T-helper 1 cell treated with Interleukin-12 subunit alpha and Interleukin-12 subunit beta and Interleukin-4 antibody, amounts not matched to agents 30 μg/mL and 1 μg/mL, for 36 hours (primary cell): ENCODE measurements around the gene CACNA1C.

Experiments
- H3K27ac Mint-ChIP-seq: one replicate; pipeline ENCODE4 v1.8.0; 2021; ENCODE audit warnings: mild to moderate bottlenecking, mixed read lengths
- H3K27me3 Mint-ChIP-seq: one replicate; pipeline ENCODE4 v1.8.0; 2021; ENCODE audit warnings: low read depth, mixed read lengths
- H3K36me3 Mint-ChIP-seq: one replicate; pipeline ENCODE4 v1.8.0; 2021; ENCODE audit warnings: low read depth, mixed read lengths
- H3K4me1 Mint-ChIP-seq: one replicate; pipeline ENCODE4 v1.8.0; 2021; ENCODE audit warnings: low read depth, mixed read lengths
- H3K4me3 Mint-ChIP-seq: one replicate; pipeline ENCODE4 v1.8.0; 2021; ENCODE audit warnings: mild to moderate bottlenecking, moderate library complexity, mixed read lengths
- H3K9me3 Mint-ChIP-seq: one replicate; pipeline ENCODE4 v1.8.0; 2021; ENCODE audit warnings: mixed read lengths

CACNA1C gene

GRCh38 chr12:2274733-2275132 is 221.9 kb downstream of the CACNA1C start:
- no peaks in the 10 kb centered on the region for H3K27me3 Mint-ChIP-seq
- H3K36me3 Mint-ChIP-seq: no peaks in the 10 kb centered on the region
- no peak overlapping the region for H3K4me3 Mint-ChIP-seq
- no peak overlapping the region for H3K27ac Mint-ChIP-seq
- H3K4me1 Mint-ChIP-seq: no peaks in the 10 kb centered on the region
- H3K9me3 Mint-ChIP-seq: no peaks in the 10 kb centered on the region

DNA sequence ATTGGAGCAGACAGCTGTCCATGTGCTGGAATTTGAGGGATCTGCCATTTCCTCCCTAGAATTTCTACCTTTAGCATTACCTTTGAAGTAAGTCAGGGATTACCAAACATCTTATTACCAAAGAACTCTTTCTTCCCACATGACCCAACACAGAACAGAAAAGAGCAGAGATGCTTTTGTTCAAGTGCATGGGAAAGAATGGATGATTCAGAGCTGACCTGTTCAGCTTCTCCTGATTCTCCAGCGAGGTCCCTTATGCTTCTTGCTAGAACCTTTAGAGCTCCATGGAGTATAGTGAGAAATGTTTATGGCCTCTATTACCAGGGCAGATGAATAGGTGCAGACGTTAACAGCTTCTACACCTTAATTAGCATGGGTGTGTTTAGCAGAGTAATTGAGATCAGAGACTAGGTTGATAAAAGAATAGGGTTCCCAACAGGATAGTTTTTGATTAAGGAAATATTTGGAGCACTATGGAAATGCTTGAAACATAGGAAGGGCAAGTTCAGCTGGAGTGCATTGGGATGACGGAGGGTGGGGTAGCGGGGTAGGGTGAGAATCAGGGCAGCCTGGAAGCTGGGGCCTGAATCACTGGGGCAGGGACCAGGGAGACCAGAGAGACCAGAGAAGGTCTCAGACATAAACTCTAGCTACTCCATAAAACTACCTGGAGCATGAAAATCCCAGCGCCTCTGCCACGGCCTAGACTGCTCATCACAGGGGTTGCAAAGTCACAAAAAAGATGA is 223.7 kb downstream of the CACNA1C start:
- Mint-ChIP-seq H3K27ac (no peak overlapping the region), H3K4me3 (no peak overlapping the region), H3K9me3 (no peaks in the 10 kb centered on the region), H3K27me3 (no peaks in the 10 kb centered on the region), H3K36me3 (no peaks in the 10 kb centered on the region), H3K4me1 (no peaks in the 10 kb centered on the region)

DNA sequence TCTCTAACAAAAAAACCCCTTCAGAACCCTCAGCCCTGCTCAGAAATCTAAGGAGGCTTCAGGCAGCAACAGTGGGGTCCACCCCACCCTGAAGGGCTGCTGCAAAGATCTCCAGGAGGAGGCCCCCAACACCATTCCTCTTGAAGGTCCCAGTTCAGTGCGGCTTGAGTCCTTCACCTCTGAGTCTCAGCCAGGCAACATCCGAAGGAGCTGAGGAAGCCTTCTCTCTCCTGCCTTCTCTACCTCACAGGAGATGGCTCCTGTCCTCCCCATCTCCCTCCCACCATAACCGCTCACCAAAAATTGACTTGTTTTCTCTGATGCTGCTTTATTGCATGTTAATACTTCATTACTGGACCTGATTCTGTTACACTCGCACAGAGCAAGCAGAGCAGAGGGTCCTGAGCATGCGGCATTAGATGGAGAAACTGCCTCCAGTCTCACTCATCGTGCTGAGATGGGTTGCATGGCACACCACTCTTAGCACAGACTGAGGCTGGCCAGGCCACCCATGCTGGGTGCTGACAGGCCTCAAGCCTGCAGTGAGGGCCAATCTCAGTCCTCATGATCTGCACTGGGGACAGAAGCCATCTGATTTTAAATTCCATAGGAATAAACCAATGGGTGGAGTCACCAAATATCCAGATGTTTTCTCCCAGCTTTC is 224.8 kb downstream of the CACNA1C start:
- peaks cover under 1% of the 10 kb centered on the region for H3K27me3 Mint-ChIP-seq

GRCh38 chr12:2281446-2281845 is 228.7 kb downstream of the CACNA1C start:
- Mint-ChIP-seq H3K9me3 (no peaks in the 10 kb centered on the region), H3K4me1 (no peaks in the 10 kb centered on the region), H3K27me3 (peaks cover 10% of the 10 kb centered on the region), H3K36me3 (peaks cover 2% of the 10 kb centered on the region), H3K27ac (no peak overlapping the region), H3K4me3 (no peak overlapping the region)

More for the DNA sequence above, 224.8 kb downstream of the CACNA1C start:
- no peaks in the 10 kb centered on the region for H3K9me3 Mint-ChIP-seq
- no peak overlapping the region for H3K4me3 Mint-ChIP-seq
- no peak overlapping the region for H3K27ac Mint-ChIP-seq
- H3K36me3 Mint-ChIP-seq: no peaks in the 10 kb centered on the region
- no peaks in the 10 kb centered on the region for H3K4me1 Mint-ChIP-seq

DNA sequence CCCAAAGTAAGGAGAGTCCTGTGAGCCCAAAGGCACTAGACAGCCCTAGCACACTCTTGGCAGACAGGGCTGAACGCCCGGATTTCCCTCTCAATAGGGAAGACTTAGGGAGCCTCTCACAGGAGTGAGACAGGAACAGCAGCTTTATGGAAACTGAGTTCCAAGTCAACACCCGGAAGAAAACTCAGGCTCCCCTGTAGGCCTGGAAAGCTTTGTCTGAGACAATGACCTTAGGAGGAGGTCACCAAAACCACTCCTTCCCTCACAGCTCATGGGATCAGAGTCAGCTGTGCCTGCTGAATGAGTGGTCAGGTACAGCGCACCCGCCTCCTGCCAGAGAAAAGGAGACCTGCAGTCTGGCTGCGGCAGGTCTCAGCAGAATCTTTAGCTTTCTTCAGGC is 229.5 kb downstream of the CACNA1C start:
- Mint-ChIP-seq H3K27me3 (peaks cover 10% of the 10 kb centered on the region), H3K4me1 (no peaks in the 10 kb centered on the region), H3K9me3 (no peaks in the 10 kb centered on the region), H3K4me3 (no peak overlapping the region), H3K27ac (no peak overlapping the region), H3K36me3 (peaks cover 2% of the 10 kb centered on the region)

DNA sequence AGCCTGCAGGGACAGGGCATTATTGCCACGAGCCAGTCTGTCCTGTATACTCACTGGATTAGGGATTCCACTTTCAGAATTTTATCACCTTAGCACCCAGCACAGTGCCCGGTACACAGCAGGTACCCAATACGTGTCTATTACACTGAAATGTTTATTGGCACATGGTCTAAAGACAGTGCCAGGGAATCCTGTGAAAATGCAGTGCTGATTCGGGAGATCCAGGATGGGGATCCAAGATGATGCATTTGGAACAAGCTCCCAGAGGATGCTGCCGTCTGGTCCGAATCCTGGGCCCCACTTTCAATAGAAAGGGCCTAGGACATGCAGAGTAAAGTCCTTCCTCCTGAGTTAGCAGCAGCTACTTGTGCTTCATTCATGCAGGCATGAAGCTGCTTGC is 230.7 kb downstream of the CACNA1C start:
- H3K4me1 Mint-ChIP-seq: no peaks in the 10 kb centered on the region

GRCh38 chr12:2283916-2284315 is 231.1 kb downstream of the CACNA1C start:
- Mint-ChIP-seq H3K4me1 (no peaks in the 10 kb centered on the region), H3K27ac (no peak overlapping the region), H3K27me3 (peaks cover 10% of the 10 kb centered on the region), H3K4me3 (no peak overlapping the region), H3K36me3 (peaks cover 2% of the 10 kb centered on the region), H3K9me3 (no peaks in the 10 kb centered on the region)

More for the DNA sequence above, 230.7 kb downstream of the CACNA1C start:
- H3K27me3 Mint-ChIP-seq: peaks cover 10% of the 10 kb centered on the region
- H3K27ac Mint-ChIP-seq: no peak overlapping the region
- peaks cover 2% of the 10 kb centered on the region for H3K36me3 Mint-ChIP-seq
- no peaks in the 10 kb centered on the region for H3K9me3 Mint-ChIP-seq
- no peak overlapping the region for H3K4me3 Mint-ChIP-seq

DNA sequence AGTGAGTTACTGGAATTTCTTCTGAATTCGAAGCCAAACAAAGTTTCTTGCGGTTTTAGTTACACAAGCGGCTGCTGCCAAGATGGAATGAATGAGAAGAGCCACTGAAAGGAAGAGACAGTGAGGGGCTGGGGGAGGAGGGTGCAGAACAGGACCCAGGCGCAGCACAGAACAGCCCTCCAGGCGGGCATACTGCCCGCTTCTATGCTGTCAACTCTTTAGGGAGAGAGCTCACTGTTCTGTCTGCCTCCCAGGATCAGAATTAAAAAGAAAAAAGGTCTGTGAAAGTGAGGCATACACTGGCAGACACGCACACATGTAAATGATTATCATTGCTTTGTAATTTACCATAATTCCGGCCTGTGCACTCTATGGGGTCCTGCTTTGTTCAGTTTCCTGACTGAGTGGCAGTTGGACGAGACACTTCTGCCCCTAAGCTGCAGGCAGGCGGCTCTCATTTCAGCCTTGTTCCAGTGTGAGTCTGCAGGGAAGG is 231.6 kb downstream of the CACNA1C start:
- no peak overlapping the region for H3K4me3 Mint-ChIP-seq
- peaks cover 15% of the 10 kb centered on the region for H3K27me3 Mint-ChIP-seq
- no peaks in the 10 kb centered on the region for H3K4me1 Mint-ChIP-seq
- no peaks in the 10 kb centered on the region for H3K9me3 Mint-ChIP-seq
- H3K27ac Mint-ChIP-seq: no peak overlapping the region
- H3K36me3 Mint-ChIP-seq: peaks cover 2% of the 10 kb centered on the region

GRCh38 chr12:2284857-2285256 is 232.1 kb downstream of the CACNA1C start:
- no peaks in the 10 kb centered on the region for H3K4me1 Mint-ChIP-seq
- H3K9me3 Mint-ChIP-seq: no peaks in the 10 kb centered on the region
- H3K36me3 Mint-ChIP-seq: peaks cover 2% of the 10 kb centered on the region
- H3K27ac Mint-ChIP-seq: no peak overlapping the region
- H3K27me3 Mint-ChIP-seq: peaks cover 19% of the 10 kb centered on the region
- no peak overlapping the region for H3K4me3 Mint-ChIP-seq

GRCh38 chr12:2285462-2285861 is 232.7 kb downstream of the CACNA1C start:
- Mint-ChIP-seq H3K36me3 (peaks cover 2% of the 10 kb centered on the region), H3K4me3 (no peak overlapping the region), H3K27me3 (peaks cover 19% of the 10 kb centered on the region), H3K4me1 (no peaks in the 10 kb centered on the region), H3K9me3 (no peaks in the 10 kb centered on the region), H3K27ac (no peak overlapping the region)

- Mint-ChIP-seq H3K4me1 (no peaks in the 10 kb centered on the region), H3K36me3 (peaks cover 2% of the 10 kb centered on the region), H3K27me3 (peaks cover 19% of the 10 kb centered on the region), H3K9me3 (no peaks in the 10 kb centered on the region), H3K27ac (no peak overlapping the region), H3K4me3 (no peak overlapping the region)
Observed at GRCh38 chr12:2286047-2286446, 233.3 kb downstream of the CACNA1C start.

- Mint-ChIP-seq H3K27ac (no peak overlapping the region), H3K4me1 (no peaks in the 10 kb centered on the region), H3K27me3 (peaks cover 19% of the 10 kb centered on the region), H3K9me3 (no peaks in the 10 kb centered on the region), H3K4me3 (no peak overlapping the region), H3K36me3 (peaks cover 2% of the 10 kb centered on the region)
Observed at GRCh38 chr12:2286461-2287131, 233.8 kb downstream of the CACNA1C start.

DNA sequence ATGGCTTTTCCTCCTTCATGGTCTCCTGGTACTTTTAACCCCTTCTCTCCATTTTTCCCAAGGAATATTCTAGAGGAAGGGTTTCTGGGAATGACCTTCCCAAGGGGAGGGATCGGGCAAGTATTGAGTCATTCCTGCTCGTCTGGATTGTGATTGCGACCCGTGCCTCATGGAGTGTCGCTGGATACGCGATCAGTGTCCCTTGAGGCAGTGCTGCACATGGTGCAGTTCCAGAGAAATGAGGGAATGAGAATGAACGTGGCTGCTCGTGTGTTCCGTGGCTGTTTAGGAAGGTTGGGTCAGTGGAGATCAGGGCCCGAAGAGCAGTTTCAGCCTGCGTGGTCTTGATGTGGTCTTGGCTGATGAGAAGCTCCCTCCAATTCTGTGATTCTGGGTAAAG is 234.4 kb downstream of the CACNA1C start:
- H3K27ac Mint-ChIP-seq: no peak overlapping the region
- H3K27me3 Mint-ChIP-seq: peaks cover 19% of the 10 kb centered on the region
- H3K9me3 Mint-ChIP-seq: no peaks in the 10 kb centered on the region
- no peak overlapping the region for H3K4me3 Mint-ChIP-seq
- no peaks in the 10 kb centered on the region for H3K4me1 Mint-ChIP-seq
- peaks cover 2% of the 10 kb centered on the region for H3K36me3 Mint-ChIP-seq

- peaks cover 18% of the 10 kb centered on the region for H3K27me3 Mint-ChIP-seq
- H3K9me3 Mint-ChIP-seq: no peaks in the 10 kb centered on the region
- no peak overlapping the region for H3K27ac Mint-ChIP-seq
- peaks cover 2% of the 10 kb centered on the region for H3K36me3 Mint-ChIP-seq
- no peaks in the 10 kb centered on the region for H3K4me1 Mint-ChIP-seq
- no peak overlapping the region for H3K4me3 Mint-ChIP-seq
Observed at GRCh38 chr12:2287589-2287988, 234.8 kb downstream of the CACNA1C start.

DNA sequence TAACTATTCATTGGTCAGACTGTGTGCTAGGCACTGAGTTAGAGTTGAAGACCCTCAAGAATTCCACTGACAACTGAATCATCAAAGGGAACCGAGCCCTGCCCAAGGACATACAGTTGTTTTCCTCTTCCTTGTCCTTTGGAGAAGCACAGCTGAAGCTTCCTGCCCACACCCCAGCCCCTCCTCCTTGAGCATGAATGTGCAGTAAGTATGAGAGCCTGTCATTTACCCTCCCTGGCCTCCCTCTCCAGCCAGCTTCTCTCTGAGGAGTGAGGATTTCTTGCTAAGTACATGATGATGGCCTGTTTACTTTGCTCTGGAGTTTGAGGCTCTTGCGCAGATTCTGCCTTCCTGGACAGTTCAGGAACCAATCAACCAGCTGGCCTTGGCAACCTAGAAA is 235.2 kb downstream of the CACNA1C start:
- no peaks in the 10 kb centered on the region for H3K36me3 Mint-ChIP-seq
- H3K9me3 Mint-ChIP-seq: no peaks in the 10 kb centered on the region
- no peaks in the 10 kb centered on the region for H3K4me1 Mint-ChIP-seq
- peaks cover 15% of the 10 kb centered on the region for H3K27me3 Mint-ChIP-seq
- no peak overlapping the region for H3K4me3 Mint-ChIP-seq
- no peak overlapping the region for H3K27ac Mint-ChIP-seq
